Endothelial cell of umbilical vein (primary cell): Measurements from ENCODE around the gene MATN1. TPM values are rescaled to one million over a fixed set of nuclear protein-coding genes. Genes with fewer than 3 reads are reported as not detected.

Source experiments
- BruUV-seq: library from RNA; stranded (reverse); fragments of 400-500 nt; replicated peaks from 2 replicates; lab custom pipeline; 2021; lab: Mats Ljungman, UMichigan
- CTCF ChIA-PET: fragments of 300-600, 350-600 bp; sonication (Branson Sonifier 250); formaldehyde crosslinking; loops from one replicate; lab custom pipeline; 2021; ENCODE audit warnings: antibody characterized with exemption, inconsistent platforms; lab: Charles Lee
- POLR2A ChIA-PET: fragments of 300-600, 350-600 bp; sonication (Branson Sonifier 250); formaldehyde crosslinking; loops from one replicate; lab custom pipeline; 2021; ENCODE audit warnings: antibody characterized with exemption, inconsistent platforms; lab: Charles Lee
- DNase-seq: peaks from one replicate; pipeline ENCODE4 v3.0.0-alpha.2; 2011; ENCODE audit warnings: low read depth, low spot score
- FAIRE-seq: peaks from 2 replicates; lab custom pipeline; 2011; peaks lifted over from hg19 to GRCh38; lab: Jason Lieb, UNC
- H2AFZ ChIP-seq: 2 replicates; pipeline ENCODE4 v1.6.0; 2012; ENCODE audit warnings: low read depth, low read length, control low read depth, inconsistent platforms
- H3K27ac ChIP-seq: 2 replicates; pipeline ENCODE4 v1.5.1; 2011; ENCODE audit warnings: low read depth, mild to moderate bottlenecking, control low read depth, low read length, moderate library complexity; ENCODE audit not compliant: insufficient read depth
- H3K27me3 ChIP-seq, 2 experiments: 2 replicates each; pipeline versions ENCODE4 v1.6.0 to v1.6.1; 2011; ENCODE audit warnings: low read length in 2 of 2, mixed read lengths in 1 of 2; ENCODE audit not compliant: control insufficient read depth in 2 of 2, insufficient read depth in 2 of 2
- H3K36me3 ChIP-seq, 2 experiments: 2 replicates in 1 of 2; 3 replicates in 1 of 2; pipeline ENCODE4 v1.5.1; 2011; ENCODE audit warnings: low read length in 2 of 2, mild to moderate bottlenecking in 1 of 2, moderate library complexity in 1 of 2; ENCODE audit not compliant: control insufficient read depth in 2 of 2, insufficient read depth in 2 of 2; ENCODE audit errors: extremely low read depth in 1 of 2
- H3K4me1 ChIP-seq: 3 replicates; pipeline ENCODE4 v1.5.1; 2011; ENCODE audit warnings: mild to moderate bottlenecking, low read length; ENCODE audit not compliant: control insufficient read depth, insufficient read depth; ENCODE audit errors: extremely low read depth
- H3K4me2 ChIP-seq: 2 replicates; pipeline ENCODE4 v1.6.1; 2011; ENCODE audit warnings: low read length, control low read depth, mixed read lengths; ENCODE audit not compliant: insufficient read depth
- H3K4me3 ChIP-seq, 3 experiments: fragments of 200-600 bp in 1 of 3; sonication (generic), shearing (Covaris generic) in 1 of 3; replicated peaks in 1 of 3; 2 replicates each; pipeline ENCODE4 v1.5.1; 2011 to 2016; ENCODE audit warnings: control low read depth in 3 of 3, low read length in 3 of 3, mild to moderate bottlenecking in 2 of 3, inconsistent platforms in 1 of 3, low read depth in 1 of 3, moderate library complexity in 1 of 3; ENCODE audit not compliant: insufficient read depth in 1 of 3
- H3K79me2 ChIP-seq: 2 replicates; pipeline ENCODE4 v1.6.0; 2012; ENCODE audit warnings: low read length, inconsistent platforms; ENCODE audit not compliant: control insufficient read depth, insufficient read depth
- H3K9ac ChIP-seq: replicated peaks from 2 replicates; pipeline ENCODE3; 2011; ENCODE audit warnings: low read length, control low read depth; ENCODE audit not compliant: insufficient read depth; ENCODE audit errors: extremely low read depth
- H3K9me1 ChIP-seq: replicated peaks from 3 replicates; pipeline ENCODE4 v1.6.0; 2011; ENCODE audit warnings: mild to moderate bottlenecking, low read length; ENCODE audit not compliant: control insufficient read depth, insufficient read depth; ENCODE audit errors: extremely low read depth
- H3K9me3 ChIP-seq: replicated peaks from 2 replicates; pipeline ENCODE4 v1.5.1; 2012; ENCODE audit warnings: low read length, inconsistent platforms; ENCODE audit not compliant: control insufficient read depth, insufficient read depth
- H4K20me1 ChIP-seq: replicated peaks from 2 replicates; pipeline ENCODE3; 2011; ENCODE audit warnings: mild to moderate bottlenecking, low read length; ENCODE audit not compliant: control insufficient read depth, insufficient read depth; ENCODE audit errors: extremely low read depth
- CTCF ChIP-seq, 2 donors: IDR thresholded peaks; 1 replicate in 1 of 2; 2 replicates in 1 of 2; pipeline ENCODE4 v1.5.1; 2011; ENCODE audit warnings: low read length in 2 of 2, mild to moderate bottlenecking in 2 of 2, moderate library complexity in 2 of 2, control low read depth in 1 of 2, inconsistent platforms in 1 of 2, low read depth in 1 of 2; ENCODE audit not compliant: insufficient read depth in 1 of 2; ENCODE audit errors: extremely low read depth in 1 of 2
- MAX ChIP-seq: IDR thresholded peaks from 2 replicates; pipeline ENCODE4 v1.6.1; 2011; ENCODE audit not compliant: insufficient read depth, insufficient read length
- dilution Hi-C: fragments of 300-500 bp; cut with MboI; formaldehyde crosslinking; loops from one replicate; pipeline ENCODE4 v1.15.0; 2019; ENCODE audit warnings: low sequenced_read_pairs; ENCODE audit not compliant: extremely low pct_ligation_motif_present
- intact Hi-C: fragments of 100-400 bp; cut with micrococcal nuclease; formaldehyde crosslinking; loops from one replicate; pipeline ENCODE4 v1.10.0; 2022
- polyA plus RNA-seq, 4 experiments: library from polyadenylated mRNA; depleted of rRNA in 3 of 4; stranded (reverse) in 3 of 4; unstranded in 1 of 4; fragments of >200 nt; gene quantifications; 2 replicates each; pipeline versions ENCODE4 v1.2.1 to v1.2.3, GENCODE V29; 2011 to 2012; ENCODE audit warnings: missing spikeins in 1 of 4
- total RNA-seq: library from RNA; stranded (reverse); gene quantifications from 2 replicates; pipeline ENCODE4 v1.2.3, GENCODE V29; 2021

The MATN1 gene
- total and polyA plus RNA-seq, 2 donors (not counting 3 experiments of a cell fraction or from before 2014, with no cell fraction given) = 0.29 to 0.36 TPM

DNA sequence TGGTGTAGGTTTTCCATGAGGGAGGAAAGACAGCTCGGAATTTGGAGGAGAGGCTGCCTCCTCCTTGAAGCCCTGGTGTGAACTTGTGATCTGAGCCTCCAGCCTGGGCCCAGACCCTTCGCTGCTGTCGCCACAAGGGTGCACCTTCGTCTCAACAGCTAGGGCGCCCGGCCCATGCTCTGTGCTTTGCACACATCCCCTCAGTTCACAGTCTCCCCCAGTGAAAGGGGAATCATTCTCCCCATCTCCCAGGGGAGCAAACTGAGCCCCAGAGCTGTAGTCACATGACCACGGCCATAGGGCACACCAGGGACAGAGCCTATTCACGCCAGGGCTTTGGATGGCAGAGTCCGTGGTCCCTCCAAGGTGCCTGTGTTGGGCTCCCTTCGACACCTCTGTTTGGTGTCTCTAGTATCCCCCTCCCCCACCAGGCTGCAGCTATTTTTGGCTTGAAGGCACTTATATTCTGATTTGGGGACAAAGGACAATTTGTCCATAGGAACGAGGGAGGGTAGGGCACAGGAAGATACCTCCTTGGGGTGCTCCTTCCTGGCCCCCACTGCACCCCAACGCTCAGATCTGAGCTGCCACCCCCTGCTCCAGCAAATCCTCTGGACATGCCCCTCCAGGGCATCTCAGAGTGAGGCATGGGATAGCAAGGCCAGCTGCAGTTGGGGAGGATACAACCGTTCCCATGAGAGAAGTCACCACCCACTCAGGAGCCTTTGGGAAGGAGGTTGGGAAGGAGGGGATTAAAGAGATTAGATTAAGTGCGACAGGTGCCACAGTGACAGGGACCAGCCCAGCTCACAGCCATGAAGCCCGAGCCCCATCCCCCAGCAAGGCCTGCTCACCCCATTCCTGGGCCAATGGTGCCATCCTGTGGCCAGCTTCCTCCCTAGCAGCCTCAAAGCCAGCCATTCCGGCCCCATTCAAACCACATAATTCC is 15.7 kb downstream of the MATN1 start:
- no peaks in the 10 kb centered on the region for H3K9me1 ChIP-seq
- no peak overlapping the region for H3K4me2 ChIP-seq
- no peaks in the 10 kb centered on the region for H3K36me3 ChIP-seq
- no peak overlapping the region for H3K27ac ChIP-seq
- H3K27me3 ChIP-seq = peaks cover 0 to 3% of the 10 kb centered on the region in 2 experiments
- H3K9me3 ChIP-seq = no peaks in the 10 kb centered on the region
- CTCF ChIA-PET = interaction anchor here (0.6 to 2.2 kb wide), 29 partner anchors 8 to 1922 kb away, joined by 3 to 21 read pairs (median 4); partner anchors contain the start of gene PTPRU
- POLR2A ChIA-PET = interaction anchor here (0.5 to 0.6 kb wide), 2 partner anchors 1469 to 1827 kb away, joined by 3 to 5 read pairs; no protein-coding TSS in a partner anchor
- no TSS peak for BruUV-seq
- no peak for TF ChIP-seq MAX
- peak; percentile 84 to 88 for TF ChIP-seq CTCF (IDR thresholded peaks at IDR 0.05; ENCODE audit: extremely low read depth in 1 of 2, insufficient read depth in 1 of 2, low read depth in 1 of 2, low read length in 2 of 2)
- dilution Hi-C loops = no loop called here
- FAIRE-seq (peak; percentile 77), DNase-seq (peak; percentile 50)
- H3K4me1 ChIP-seq = no peaks in the 10 kb centered on the region
- no peaks in the 10 kb centered on the region for H4K20me1 ChIP-seq
- H2AFZ ChIP-seq = no peak overlapping the region
- H3K4me3 ChIP-seq = no peak overlapping the region
- intact Hi-C loops = loop anchor here (1.0 to 2.0 kb wide), 11 partner anchors 327 to 1825 kb away; partner anchors contain the start of gene PTPRU
- no peaks in the 10 kb centered on the region for H3K79me2 ChIP-seq
- no peak overlapping the region for H3K9ac ChIP-seq
